Activated T-cell treated with anti-CD3 and anti-CD28 coated beads, Interleukin-2, amount 50 U/mL, for 4 hours (primary cell): ENCODE results near the gene KNSTRN. TPM values are rescaled to one million over a fixed set of nuclear protein-coding genes. Genes with fewer than 3 reads are reported as not detected.

Experiments
- total RNA-seq, 3 donors: library from RNA; stranded (reverse); gene quantifications; one replicate each; pipeline ENCODE4 v1.2.1, GENCODE V29; 2021

KNSTRN gene
- total RNA-seq, 3 donors from 2014 or later: 22.6 to 37.0 (median 29.1) TPM

Other genes with a start within 250 kb of the KNSTRN start
- gene BUB1B, start 221.7 kb upstream of the KNSTRN start, total RNA-seq: 10 to 100 TPM; 12.1 to 17.4 (median 15.6) TPM
- gene PAK6, start 143.7 kb upstream of the KNSTRN start, total RNA-seq: under 1 TPM; 0.28 to 0.84 (median 0.76) TPM
- not detected for gene ANKRD63, start 99.7 kb upstream of the KNSTRN start, total RNA-seq
- gene PLCB2, start 74.8 kb upstream of the KNSTRN start, total RNA-seq: 10 to 100 TPM; 41.7 to 50.3 (median 48.6) TPM
- 10 to 100 TPM; 11.4 to 13.3 (median 13.3) TPM for gene INAFM2, start 59.0 kb upstream of the KNSTRN start, total RNA-seq
- gene CCDC9B, start 41.8 kb upstream of the KNSTRN start, total RNA-seq: under 1 TPM; 0.13 to 0.30 (median 0.25) TPM
- under 1 TPM in 1 of 3 donors, not detected in 2; 0.54 TPM for gene PHGR1, start 31.7 kb upstream of the KNSTRN start, total RNA-seq
- gene DISP2, start 24.5 kb upstream of the KNSTRN start, total RNA-seq: under 1 TPM; 0.03 to 0.26 (median 0.08) TPM
- 10 to 100 TPM; 65.2 to 71.4 (median 68.7) TPM for gene IVD, start 23.1 kb downstream of the KNSTRN start, total RNA-seq
- 10 to 100 TPM; 28.0 to 31.6 (median 31.5) TPM for gene BAHD1, start 58.2 kb downstream of the KNSTRN start, total RNA-seq
- gene CHST14, start 88.3 kb downstream of the KNSTRN start, total RNA-seq: 1 to 10 TPM; 6.2 to 7.1 (median 7.0) TPM
- 10 to 100 TPM; 29.9 to 33.9 (median 31.0) TPM for gene CCDC32, start 182.3 kb downstream of the KNSTRN start, total RNA-seq
- 10 to 100 TPM; 33.3 to 41.1 (median 37.0) TPM for gene RPUSD2, start 186.6 kb downstream of the KNSTRN start, total RNA-seq
- gene KNL1, start 211.5 kb downstream of the KNSTRN start, total RNA-seq: 1 to 10 TPM; 2.9 to 4.1 (median 3.6) TPM